NCI-H187 treated with DMSO at 0.1 percent for 48 hours (cell line): ENCODE data around the gene ALS2CL.
"Not testable (repeated sequence)": the region's sequence is repeated elsewhere in the genome, so short reads cannot be mapped to it uniquely, and the experiment has no call there.

ENCODE experiments used
- DNase-seq: peaks from one replicate; lab custom pipeline; 2025; lab: John Stamatoyannopoulos, UW

Gene ALS2CL

DNA sequence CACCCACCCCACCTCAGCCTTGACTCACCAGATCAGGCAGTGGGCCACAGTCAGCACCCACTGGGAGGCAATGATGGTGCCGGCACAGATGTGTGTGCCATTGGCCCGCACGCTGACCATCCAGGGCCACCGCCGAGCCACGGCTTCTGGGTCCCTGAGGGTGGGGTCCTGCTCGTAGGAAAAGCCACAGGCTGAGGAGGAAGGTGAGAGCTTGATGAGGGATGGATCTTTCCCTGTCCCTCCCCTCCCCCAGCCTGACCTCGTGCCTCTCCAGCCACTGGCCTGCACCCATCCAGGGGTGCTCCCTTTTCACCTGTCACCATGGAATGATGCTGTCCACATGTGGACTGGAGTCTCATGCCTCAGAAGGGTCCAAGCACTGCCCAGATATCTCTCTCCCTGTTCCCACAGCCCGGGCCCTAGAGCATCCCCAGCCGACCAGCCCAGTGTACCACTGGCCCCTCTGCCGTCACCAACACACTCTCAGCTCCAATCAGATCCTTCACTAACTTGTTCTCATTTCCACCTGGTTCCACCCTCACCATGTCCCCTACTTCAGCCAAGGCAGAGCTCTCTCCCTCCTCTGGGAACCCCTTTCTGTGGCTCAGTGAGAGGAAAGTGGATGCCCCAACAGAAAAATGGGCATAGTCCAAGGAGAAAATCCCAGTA, 22.2 kb upstream of the ALS2CL start:
- no peak for DNase-seq

DNA sequence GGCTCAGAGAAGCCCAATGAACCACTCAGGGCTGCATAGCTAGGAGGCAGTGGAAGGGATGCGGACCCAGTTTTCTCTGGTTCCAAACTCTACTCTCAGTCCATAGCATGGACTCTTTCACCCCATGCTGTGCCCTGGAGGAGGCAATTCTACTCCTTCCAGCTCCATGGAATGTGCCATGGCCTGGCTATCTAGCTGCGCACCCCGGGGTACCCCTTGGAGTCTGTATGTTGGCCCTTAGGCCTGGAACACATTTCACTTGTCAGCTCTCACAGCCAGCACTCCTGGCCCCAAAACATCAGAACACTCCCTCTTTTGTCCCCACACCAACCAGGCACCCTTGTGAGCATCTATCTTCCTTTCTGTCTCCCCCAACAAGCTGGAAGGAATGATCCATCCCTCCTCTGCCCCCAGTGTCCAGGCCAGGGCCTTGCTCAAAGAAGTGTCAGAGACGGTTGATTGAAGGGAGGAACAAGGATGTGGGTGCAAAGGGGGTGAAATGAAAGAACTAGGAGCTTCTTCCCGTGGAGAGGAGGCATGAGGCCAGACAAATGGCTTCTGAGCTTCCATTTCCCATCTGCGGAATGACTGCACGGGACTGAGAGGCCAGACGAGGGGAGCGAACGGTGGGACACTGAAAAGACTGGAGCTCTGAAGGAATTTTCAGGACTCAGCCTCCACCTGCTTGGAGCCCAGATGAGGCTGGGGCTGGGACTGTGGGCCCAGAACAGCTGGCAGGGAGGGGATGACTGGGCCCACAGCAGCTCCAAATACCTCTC, 21.4 kb upstream of the ALS2CL start:
- DNase-seq, result no peak

GRCh38 chr3:46713898-46714552, 20.5 kb upstream of the ALS2CL start:
- no peak for DNase-seq

GRCh38 chr3:46713050-46713897, 19.8 kb upstream of the ALS2CL start:
- DNase-seq, result no peak

GRCh38 chr3:46712191-46713049, 18.9 kb upstream of the ALS2CL start:
- DNase-seq, result no peak

DNA sequence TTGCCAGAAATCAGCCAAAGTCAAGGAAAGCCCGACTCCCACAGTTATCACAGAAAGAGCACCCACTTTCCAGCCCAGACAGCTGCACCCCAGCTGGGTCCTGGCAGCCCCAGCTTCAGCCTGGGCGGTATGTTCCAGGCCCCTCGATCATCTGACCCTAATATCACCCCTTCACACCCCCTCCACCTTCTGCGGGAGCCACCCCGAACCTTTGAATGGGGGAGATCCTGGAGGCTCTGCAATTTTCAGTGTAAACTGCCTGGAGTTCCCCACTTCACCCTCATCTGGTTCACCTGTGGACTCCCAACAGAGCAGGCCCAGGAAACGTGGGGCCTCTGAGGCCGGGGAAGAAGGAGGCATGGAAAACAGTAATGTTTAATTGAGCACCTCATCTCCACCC, 18.3 kb upstream of the ALS2CL start:
- no peak for DNase-seq

GRCh38 chr3:46711305-46711704, 17.8 kb upstream of the ALS2CL start:
- DNase-seq, result no peak

- no peak for DNase-seq
Measured at GRCh38 chr3:46710671-46711295, 17.3 kb upstream of the ALS2CL start.

GRCh38 chr3:46710229-46710628, 16.8 kb upstream of the ALS2CL start:
- DNase-seq, result no peak

DNA sequence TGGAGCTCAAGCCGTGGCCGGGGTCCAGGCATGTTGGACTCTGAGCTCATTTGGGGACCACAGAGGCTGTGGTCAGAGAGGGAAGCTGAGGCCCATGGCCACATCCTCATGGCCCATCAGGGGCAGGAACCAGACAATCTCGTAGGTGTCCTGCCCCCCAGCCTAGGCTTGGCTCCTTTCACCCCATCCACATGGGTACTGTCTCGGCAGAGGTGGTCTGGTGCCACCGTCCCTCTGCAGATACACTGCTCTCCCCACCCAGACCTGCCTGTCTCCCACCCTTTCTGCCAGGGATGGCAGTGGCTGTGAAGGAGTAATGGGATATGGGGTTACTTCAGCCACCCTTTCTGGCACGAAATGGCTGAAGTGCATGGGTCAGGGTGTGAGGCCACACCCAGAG, 16.2 kb upstream of the ALS2CL start:
- DNase-seq, result no peak

GRCh38 chr3:46709157-46709654, 15.7 kb upstream of the ALS2CL start:
- DNase-seq, result no peak

GRCh38 chr3:46708401-46709156, 15.1 kb upstream of the ALS2CL start:
- no peak for DNase-seq

- DNase-seq, result no peak
Measured at GRCh38 chr3:46707601-46708011, 14.1 kb upstream of the ALS2CL start.

DNA sequence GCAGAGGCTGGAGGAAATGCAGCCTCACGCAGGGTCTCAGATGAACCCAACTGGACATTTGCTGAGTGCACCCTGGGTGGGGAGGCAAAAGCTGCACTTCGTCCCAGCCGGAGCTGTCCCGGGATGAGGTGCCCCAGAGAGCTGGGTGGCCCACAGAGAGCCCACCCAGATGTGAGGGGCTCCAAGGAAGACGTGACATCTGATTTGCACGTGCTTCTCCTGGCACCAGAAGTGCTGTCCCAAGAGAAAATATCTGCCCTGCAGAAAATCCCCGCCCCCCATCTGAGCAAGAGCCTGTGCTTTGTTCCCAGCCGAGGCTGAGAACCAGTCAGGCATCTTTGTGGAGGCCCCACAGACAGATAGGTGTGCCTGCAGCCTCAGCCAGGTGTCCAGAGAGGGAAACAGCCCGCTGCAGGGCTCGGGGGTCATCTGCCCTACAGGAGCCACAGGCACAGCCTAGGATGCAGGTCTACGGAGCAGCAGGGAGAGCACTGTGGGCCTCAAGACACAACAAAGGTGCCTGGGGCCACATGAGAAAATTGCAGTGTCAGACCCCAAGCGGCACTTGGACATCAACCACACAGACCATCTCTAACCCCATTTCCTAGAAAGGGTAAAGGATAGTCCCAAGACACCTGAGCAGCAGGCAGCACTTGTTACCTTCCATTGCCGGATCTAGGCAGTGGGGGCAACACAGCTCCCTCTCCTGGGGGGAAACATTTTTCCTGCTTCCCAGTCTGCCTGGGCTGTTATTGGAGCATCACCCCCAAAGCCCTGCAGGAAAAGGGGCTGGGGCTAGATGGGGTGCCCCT, 13.5 kb upstream of the ALS2CL start:
- no peak for DNase-seq

DNA sequence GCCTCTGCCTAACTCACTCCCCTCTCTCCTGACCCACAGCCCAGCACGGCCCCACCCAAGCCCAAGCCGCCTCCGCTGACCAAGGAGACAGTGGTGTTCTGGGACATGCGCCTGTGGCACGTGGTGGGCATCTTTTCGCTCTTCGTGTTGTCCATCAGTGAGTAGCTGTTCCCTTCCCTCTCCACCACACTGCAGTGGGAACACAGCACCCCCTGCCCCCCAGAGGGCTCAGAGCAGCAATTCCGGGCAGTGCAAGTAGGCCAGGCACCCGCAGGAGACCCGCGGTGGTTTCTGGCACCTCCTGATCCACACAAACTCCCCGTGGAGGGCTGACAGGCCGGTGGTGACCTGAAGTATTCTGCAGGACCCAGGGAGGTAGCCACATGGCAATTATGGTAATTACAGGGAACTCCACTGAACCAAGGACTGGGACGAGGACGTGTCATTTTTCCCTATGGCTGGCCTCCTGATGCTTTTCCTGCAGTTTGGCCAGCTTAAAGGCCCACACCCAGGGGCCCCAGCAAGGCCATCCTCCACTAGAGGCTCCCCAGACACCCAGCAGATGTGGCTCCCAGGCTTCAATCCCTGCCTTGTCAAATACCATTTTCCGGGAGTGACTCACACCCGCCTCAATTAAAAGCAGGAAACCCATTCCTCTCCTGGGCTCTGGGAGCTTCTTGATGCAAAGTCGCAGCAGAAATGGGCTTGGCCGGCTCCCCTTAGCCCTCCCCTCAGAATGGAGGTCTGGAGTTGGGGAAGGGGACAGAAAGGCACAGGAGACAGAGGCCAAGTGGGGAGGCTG, 12.5 kb upstream of the ALS2CL start:
- no peak for DNase-seq

- DNase-seq, result no peak
Measured at GRCh38 chr3:46705022-46705530, 11.6 kb upstream of the ALS2CL start.

DNA sequence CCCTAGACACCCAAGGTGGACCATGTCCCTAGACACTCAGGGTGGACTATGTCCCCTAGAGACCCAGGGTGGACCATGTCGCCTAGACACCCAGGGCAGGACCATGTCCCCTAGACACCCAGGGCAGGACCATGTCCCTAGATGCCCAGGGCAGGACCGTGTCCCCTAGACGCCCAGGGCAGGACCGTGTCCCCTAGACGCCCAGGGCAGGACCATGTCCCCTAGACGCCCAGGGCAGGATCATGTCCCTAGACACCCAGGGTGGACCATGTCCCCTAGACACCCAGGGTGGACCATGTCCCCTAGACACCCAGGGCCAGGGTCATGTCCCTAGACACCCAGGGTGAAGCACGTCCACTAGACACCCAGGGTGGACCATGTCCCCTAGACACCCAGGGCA, 10.9 kb upstream of the ALS2CL start:
- not testable (repeated sequence) for DNase-seq

- no peak for DNase-seq
Measured at GRCh38 chr3:46703013-46703520, 9.6 kb upstream of the ALS2CL start.
